Retinal pigment epithelial cell (primary cell): ENCODE data around the gene ZNF862.

Source experiments
- DNase-seq: peaks from one replicate; pipeline ENCODE4 v3.0.0-alpha.2; 2010; ENCODE audit warnings: low read depth
- H3K4me3 ChIP-seq: 2 replicates; pipeline ENCODE4 v1.5.1; 2011; ENCODE audit warnings: mild to moderate bottlenecking, low read length, control low read depth, moderate library complexity
- CTCF ChIP-seq: conservative IDR thresholded peaks from 2 replicates; pipeline ENCODE4 v1.5.1; 2011; ENCODE audit warnings: low read depth, low read length, control low read depth, inconsistent platforms

Gene ZNF862

GRCh38 chr7:149819961-149820340, 18.2 kb upstream of the ZNF862 start:
- no peak for DNase-seq

GRCh38 chr7:149820622-149821190, 17.5 kb upstream of the ZNF862 start:
- no peak for TF ChIP-seq CTCF
- no peak for DNase-seq
- H3K4me3 ChIP-seq = no peak overlapping the region

More at GRCh38 chr7:149819961-149820340, 18.2 kb upstream of the ZNF862 start:
- H3K4me3 ChIP-seq = no peak overlapping the region
- no peak for TF ChIP-seq CTCF

GRCh38 chr7:149821191-149822148, 16.7 kb upstream of the ZNF862 start:
- H3K4me3 ChIP-seq = no peak overlapping the region
- DNase-seq = no peak
- no peak for TF ChIP-seq CTCF

- TF ChIP-seq CTCF = no peak
Observed at GRCh38 chr7:149822353-149822943, 15.7 kb upstream of the ZNF862 start.

GRCh38 chr7:149823191-149823630, 15.0 kb upstream of the ZNF862 start:
- no peak for DNase-seq
- no peak overlapping the region for H3K4me3 ChIP-seq
- TF ChIP-seq CTCF = no peak

More at GRCh38 chr7:149822353-149822943, 15.7 kb upstream of the ZNF862 start:
- no peak for DNase-seq
- no peak overlapping the region for H3K4me3 ChIP-seq

GRCh38 chr7:149823631-149824199, 14.5 kb upstream of the ZNF862 start:
- no peak for DNase-seq
- H3K4me3 ChIP-seq = no peak overlapping the region
- TF ChIP-seq CTCF = no peak
